ENCODE results near the gene TTC21A.

DNA sequence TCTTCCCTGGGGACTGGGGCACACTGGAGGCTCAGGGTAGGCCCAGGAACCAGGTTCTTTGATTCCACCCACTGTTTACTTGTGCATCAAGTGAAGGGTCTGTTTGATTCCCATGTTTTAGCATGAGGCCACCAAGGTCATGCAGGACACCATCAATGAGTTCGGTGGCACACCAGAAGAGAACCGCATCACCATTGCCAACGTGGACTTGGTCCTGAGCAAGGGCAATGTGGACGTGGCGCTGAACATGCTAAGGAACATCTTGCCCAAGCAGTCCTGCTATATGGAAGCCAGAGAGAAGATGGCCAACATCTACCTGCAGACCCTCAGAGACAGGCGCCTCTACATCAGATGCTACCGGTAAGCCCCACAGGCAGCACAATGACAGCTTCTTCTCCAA, 21.5 kb downstream of the TTC21A start:
- TF ChIP-seq, protein P1, sequence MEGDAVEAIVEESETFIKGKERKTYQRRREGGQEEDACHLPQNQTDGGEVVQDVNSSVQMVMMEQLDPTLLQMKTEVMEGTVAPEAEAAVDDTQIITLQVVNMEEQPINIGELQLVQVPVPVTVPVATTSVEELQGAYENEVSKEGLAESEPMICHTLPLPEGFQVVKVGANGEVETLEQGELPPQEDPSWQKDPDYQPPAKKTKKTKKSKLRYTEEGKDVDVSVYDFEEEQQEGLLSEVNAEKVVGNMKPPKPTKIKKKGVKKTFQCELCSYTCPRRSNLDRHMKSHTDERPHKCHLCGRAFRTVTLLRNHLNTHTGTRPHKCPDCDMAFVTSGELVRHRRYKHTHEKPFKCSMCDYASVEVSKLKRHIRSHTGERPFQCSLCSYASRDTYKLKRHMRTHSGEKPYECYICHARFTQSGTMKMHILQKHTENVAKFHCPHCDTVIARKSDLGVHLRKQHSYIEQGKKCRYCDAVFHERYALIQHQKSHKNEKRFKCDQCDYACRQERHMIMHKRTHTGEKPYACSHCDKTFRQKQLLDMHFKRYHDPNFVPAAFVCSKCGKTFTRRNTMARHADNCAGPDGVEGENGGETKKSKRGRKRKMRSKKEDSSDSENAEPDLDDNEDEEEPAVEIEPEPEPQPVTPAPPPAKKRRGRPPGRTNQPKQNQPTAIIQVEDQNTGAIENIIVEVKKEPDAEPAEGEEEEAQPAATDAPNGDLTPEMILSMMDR (conservative IDR thresholded peaks at IDR 0.05; ENCODE audit: low read depth, low read length): no peak
- TF ChIP-seq EZH2phosphoT487 (IDR thresholded peaks at IDR 0.05; ENCODE audit: borderline replicate concordance, low read length): no peak
